GM19043 (cell line): ENCODE results near the gene QTRT2.

Experiments used
- ATAC-seq: cut with Tn5 transposase; IDR thresholded peaks from one replicate; pipeline ENCODE4 v1.9.1; 2021; ENCODE audit warnings: low read depth; ENCODE audit not compliant: unreplicated experiment

QTRT2 gene

GRCh38 chr3:114119776-114120175 lies 63.2 kb downstream of the QTRT2 start:
- ATAC-seq: no peak

GRCh38 chr3:114120211-114120610 lies 63.7 kb downstream of the QTRT2 start:
- ATAC-seq: no peak

- ATAC-seq: no peak
Observed at GRCh38 chr3:114122027-114122709, 65.6 kb downstream of the QTRT2 start.

GRCh38 chr3:114126461-114126860 lies 69.9 kb downstream of the QTRT2 start:
- ATAC-seq: no peak

GRCh38 chr3:114127517-114127916 lies 71.0 kb downstream of the QTRT2 start:
- no peak for ATAC-seq

- ATAC-seq: no peak
Observed at GRCh38 chr3:114128231-114128630, 71.7 kb downstream of the QTRT2 start.

- no peak for ATAC-seq
Observed at GRCh38 chr3:114128826-114129225, 72.3 kb downstream of the QTRT2 start.

GRCh38 chr3:114132500-114132899 lies 76.0 kb downstream of the QTRT2 start:
- no peak for ATAC-seq

GRCh38 chr3:114133947-114134346 lies 77.4 kb downstream of the QTRT2 start:
- no peak for ATAC-seq
